HepG2 (cell line): ENCODE measurements around the gene HIVEP2. TPM values are rescaled to one million over a fixed set of nuclear protein-coding genes. Genes with fewer than 3 reads are reported as not detected.
A peak's percentile ranks its signal among the peaks of the same experiment; 100 is the strongest.

ENCODE experiments used
- CERS6 ChIP-seq: sonication (generic); formaldehyde crosslinking; IDR thresholded peaks from 2 replicates; pipeline ENCODE4 v1.5.0; 2020; ENCODE audit warnings: missing genetic modification reagents
- DRAP1 ChIP-seq: IDR thresholded peaks from 2 replicates; pipeline ENCODE4 v1.6.1; 2016; ENCODE audit warnings: missing genetic modification reagents, missing compliant biosample characterization
- ELF1 ChIP-seq: sonication (generic); formaldehyde crosslinking; IDR thresholded peaks from 2 replicates; pipeline ENCODE4 v1.4.0; 2020; ENCODE audit warnings: missing genetic modification reagents
- FOXA1 ChIP-seq, 2 experiments: fragments of 450-650 bp in 1 of 2; sonication (generic) in 1 of 2; formaldehyde crosslinking in 1 of 2; IDR thresholded peaks; 2 replicates each; pipeline versions ENCODE4 v1.4.0 to v1.6.1; 2016 to 2020; ENCODE audit warnings: missing genetic modification reagents in 1 of 2
- GFI1 ChIP-seq: sonication (generic); formaldehyde crosslinking; IDR thresholded peaks from 2 replicates; pipeline ENCODE4 v1.5.0; 2020; ENCODE audit warnings: missing genetic modification reagents, mild to moderate bottlenecking, borderline replicate concordance
- HMGXB4 ChIP-seq, 2 experiments: sonication (generic) in 1 of 2; formaldehyde crosslinking in 1 of 2; IDR thresholded peaks; 2 replicates each; pipeline versions ENCODE4 v1.4.0 to v1.6.1; 2018 to 2020; ENCODE audit warnings: missing genetic modification reagents in 2 of 2, borderline replicate concordance in 1 of 2, low read depth in 1 of 2, mild to moderate bottlenecking in 1 of 2, missing biosample characterization in 1 of 2
- JUND ChIP-seq: sonication (generic); formaldehyde crosslinking; IDR thresholded peaks from 2 replicates; pipeline ENCODE4 v1.8.0; 2022; ENCODE audit warnings: mild to moderate bottlenecking, missing genetic modification reagents
- KLF11 ChIP-seq: IDR thresholded peaks from 2 replicates; pipeline ENCODE4 v1.6.1; 2016; ENCODE audit warnings: missing compliant biosample characterization
- KMT2A ChIP-seq: sonication (generic); formaldehyde crosslinking; IDR thresholded peaks from 2 replicates; pipeline ENCODE4 v1.4.0; 2020; ENCODE audit warnings: missing genetic modification reagents
- LRRFIP1 ChIP-seq: sonication (generic); formaldehyde crosslinking; conservative IDR thresholded peaks from 2 replicates; pipeline ENCODE4 v1.4.0; 2020; ENCODE audit warnings: missing genetic modification reagents
- RAD21 ChIP-seq: fragments of 450-650 bp; formaldehyde crosslinking; IDR thresholded peaks from 2 replicates; pipeline ENCODE4 v1.5.0; 2020; ENCODE audit warnings: mild to moderate bottlenecking
- RFX1 ChIP-seq: fragments of 450-650 bp; IDR thresholded peaks from 2 replicates; pipeline ENCODE4 v1.6.1; 2017
- SAP130 ChIP-seq: IDR thresholded peaks from 2 replicates; pipeline ENCODE4 v1.6.1; 2016; ENCODE audit warnings: low read depth
- SOX13 ChIP-seq, 3 experiments: fragments of 450-650 bp in 1 of 3; sonication (generic) in 1 of 3; formaldehyde crosslinking in 1 of 3; IDR thresholded peaks in 2 of 3; conservative IDR thresholded peaks in 1 of 3; 2 replicates each; pipeline versions ENCODE4 v1.5.0 to v1.6.1; 2016 to 2020; ENCODE audit warnings: antibody characterized with exemption in 1 of 3, mild to moderate bottlenecking in 1 of 3, missing compliant biosample characterization in 1 of 3, missing genetic modification reagents in 1 of 3, moderate library complexity in 1 of 3
- TBX3 ChIP-seq: fragments of 450-650 bp; IDR thresholded peaks from 2 replicates; pipeline ENCODE4 v1.6.1; 2017; ENCODE audit warnings: antibody characterized with exemption, mild to moderate bottlenecking, inconsistent platforms, borderline replicate concordance
- ZFP1 ChIP-seq: IDR thresholded peaks from 2 replicates; pipeline ENCODE4 v1.6.1; 2016
- ZHX1 ChIP-seq: sonication (generic); formaldehyde crosslinking; IDR thresholded peaks from 2 replicates; pipeline ENCODE4 v1.8.1; 2022; ENCODE audit warnings: low read depth, mild to moderate bottlenecking, missing genetic modification reagents
- ZNF18 ChIP-seq: sonication (generic); formaldehyde crosslinking; IDR thresholded peaks from 2 replicates; pipeline ENCODE4 v1.8.0; 2022; ENCODE audit warnings: mild to moderate bottlenecking, missing genetic modification reagents; ENCODE audit not compliant: insufficient replicate concordance
- ZNF260 ChIP-seq: sonication (generic); formaldehyde crosslinking; IDR thresholded peaks from 2 replicates; pipeline ENCODE4 v1.4.0; 2020; ENCODE audit warnings: missing genetic modification reagents, low read depth, mild to moderate bottlenecking, borderline replicate concordance
- polyA plus RNA-seq, 8 experiments: library from polyadenylated mRNA; depleted of rRNA in 3 of 8; stranded (reverse) in 7 of 8; unstranded in 1 of 8; fragments of >200 nt; fragmentation: Illumina TruSeq in 4 of 8; extraction: Trizol in 4 of 8; gene quantifications; 2 replicates each; pipeline versions ENCODE4 v1.2.1 to v1.2.3, GENCODE V29; 2011 to 2016; ENCODE audit warnings: low read depth in 4 of 8, missing spikeins in 1 of 8, mixed read lengths in 1 of 8; ENCODE audit not compliant: insufficient read depth in 1 of 8
- total RNA-seq, 5 experiments: library from RNA; depleted of rRNA; stranded (reverse); fragments of >200 nt; fragmentation: Illumina TruSeq; extraction: Trizol; gene quantifications; 2 replicates each; pipeline ENCODE4 v1.2.3, GENCODE V29; 2016; ENCODE audit warnings: low read depth in 1 of 5

Gene HIVEP2
- total and polyA plus RNA-seq, 2 of the 13 experiments (the other 11 are each of a cell fraction or from before 2014, with no cell fraction given) = 3.4 to 12.9 TPM

- TF ChIP-seq ZHX1 (no peak), HMGXB4 (CRISPR knock-in tag; IDR thresholded peaks at IDR 0.05; ENCODE audit: borderline replicate concordance in 1 of 2, low read depth in 1 of 2) (peak in 1 of 2 experiments; percentile 70; a peak in 1 of 4 replicates), SOX13 (IDR thresholded peaks at IDR 0.05) (no peak), SOX13 (CRISPR knock-in tag; conservative IDR thresholded peaks at IDR 0.05 in 1 of 2, IDR thresholded peaks at IDR 0.05 in 1 of 2) (peak; percentile 46 to 58; a peak in 1 of 4 replicates), ZNF18 (CRISPR knock-in tag) (no peak), JUND (CRISPR knock-in tag) (no peak), TBX3 (no peak), ELF1 (CRISPR knock-in tag) (peak; percentile 28; the same call in 1 of the 2 replicates), RAD21 (CRISPR knock-in tag) (no peak), FOXA1 (IDR thresholded peaks at IDR 0.05) (no peak; the same call in 1 of the 2 replicates), FOXA1 (CRISPR knock-in tag; IDR thresholded peaks at IDR 0.05) (peak; percentile 68), KLF11 (CRISPR knock-in tag) (peak; percentile 47; the same call in 1 of the 2 replicates), CERS6 (no peak), LRRFIP1 (no peak), DRAP1 (CRISPR knock-in tag) (0 out of 2 replicates have a peak, but pooled peaks have one; percentile 20), SAP130 (CRISPR knock-in tag) (peak; percentile 70), ZNF260 (CRISPR knock-in tag) (no peak), GFI1 (CRISPR knock-in tag) (0 out of 2 replicates have a peak, but pooled peaks have one; percentile 25), KMT2A (peak; percentile 39; the same call in 1 of the 2 replicates), ZFP1 (CRISPR knock-in tag) (0 out of 2 replicates have a peak, but pooled peaks have one; percentile 24), RFX1 (peak; percentile 33)
These were observed 17.1 kb downstream of the HIVEP2 start (continued) for GRCh38 chr6:142927904-142928303.
